ENCODE data around the gene MPRIP.
A peak's percentile ranks its signal among the peaks of the same experiment; 100 is the strongest.

DNA sequence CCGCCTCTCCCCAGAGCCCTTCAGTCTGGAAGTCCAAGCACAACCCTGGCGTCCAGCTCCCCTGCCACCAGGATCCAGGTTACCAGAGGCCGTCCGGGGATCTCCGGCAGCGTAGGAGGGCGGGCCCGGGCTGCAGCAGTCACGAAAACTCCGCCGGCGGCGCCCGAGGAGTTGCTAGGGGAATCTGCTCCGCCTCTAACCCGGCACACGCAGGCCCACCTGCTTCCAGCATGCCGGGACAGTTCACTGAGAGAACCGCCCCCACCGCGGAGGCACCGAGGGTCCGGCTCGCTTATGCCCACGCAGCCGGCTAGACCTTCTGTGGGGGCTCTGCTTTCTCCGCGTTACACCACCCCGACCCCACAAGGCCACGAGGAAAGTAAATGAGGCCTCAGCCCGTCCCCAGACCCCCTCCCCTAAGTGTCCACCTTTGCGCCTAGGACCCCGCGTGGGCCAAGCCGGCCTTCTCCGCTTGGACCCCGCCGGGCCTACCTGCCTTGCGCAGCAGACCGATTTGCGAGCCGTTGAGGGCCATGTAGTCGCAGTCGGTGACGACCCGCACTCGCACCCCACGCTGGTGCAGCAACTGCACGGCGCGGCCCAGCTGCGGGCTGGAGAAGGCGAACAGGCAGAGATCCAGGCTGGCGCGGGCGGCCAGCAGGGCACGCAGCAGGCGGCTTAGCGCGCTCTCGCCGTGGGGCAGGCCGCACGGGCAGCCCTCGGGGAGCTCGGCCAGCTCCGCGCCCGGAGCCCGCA, 163.3 kb downstream of the MPRIP start:
- TF ChIP-seq, protein P1, sequence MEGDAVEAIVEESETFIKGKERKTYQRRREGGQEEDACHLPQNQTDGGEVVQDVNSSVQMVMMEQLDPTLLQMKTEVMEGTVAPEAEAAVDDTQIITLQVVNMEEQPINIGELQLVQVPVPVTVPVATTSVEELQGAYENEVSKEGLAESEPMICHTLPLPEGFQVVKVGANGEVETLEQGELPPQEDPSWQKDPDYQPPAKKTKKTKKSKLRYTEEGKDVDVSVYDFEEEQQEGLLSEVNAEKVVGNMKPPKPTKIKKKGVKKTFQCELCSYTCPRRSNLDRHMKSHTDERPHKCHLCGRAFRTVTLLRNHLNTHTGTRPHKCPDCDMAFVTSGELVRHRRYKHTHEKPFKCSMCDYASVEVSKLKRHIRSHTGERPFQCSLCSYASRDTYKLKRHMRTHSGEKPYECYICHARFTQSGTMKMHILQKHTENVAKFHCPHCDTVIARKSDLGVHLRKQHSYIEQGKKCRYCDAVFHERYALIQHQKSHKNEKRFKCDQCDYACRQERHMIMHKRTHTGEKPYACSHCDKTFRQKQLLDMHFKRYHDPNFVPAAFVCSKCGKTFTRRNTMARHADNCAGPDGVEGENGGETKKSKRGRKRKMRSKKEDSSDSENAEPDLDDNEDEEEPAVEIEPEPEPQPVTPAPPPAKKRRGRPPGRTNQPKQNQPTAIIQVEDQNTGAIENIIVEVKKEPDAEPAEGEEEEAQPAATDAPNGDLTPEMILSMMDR (IDR thresholded peaks at IDR 0.05) = peak in 1 of 6 experiments; percentile 2
- TF ChIP-seq POLR2A (IDR thresholded peaks at IDR 0.05) = peak in 1 of 2 donors; percentile 28
